HT-29 (cell line): ENCODE results near the gene CCR6. TPM values are rescaled to one million over a fixed set of nuclear protein-coding genes. Genes with fewer than 3 reads are reported as not detected.
A peak's percentile ranks its signal among the peaks of the same experiment; 100 is the strongest.

ENCODE experiments used
- DNase-seq: peaks from one replicate; pipeline ENCODE4 v3.0.0-alpha.2; 2015; ENCODE audit warnings: low spot score
- total RNA-seq: library from RNA; depleted of rRNA; stranded (reverse); fragments of >200 nt; shearing (Covaris generic); gene quantifications from 2 replicates; pipeline ENCODE4 v1.2.3, GENCODE V29; 2014

Gene CCR6
- total RNA-seq, 1 experiment from 2014 or later, result 0.05 TPM

DNA sequence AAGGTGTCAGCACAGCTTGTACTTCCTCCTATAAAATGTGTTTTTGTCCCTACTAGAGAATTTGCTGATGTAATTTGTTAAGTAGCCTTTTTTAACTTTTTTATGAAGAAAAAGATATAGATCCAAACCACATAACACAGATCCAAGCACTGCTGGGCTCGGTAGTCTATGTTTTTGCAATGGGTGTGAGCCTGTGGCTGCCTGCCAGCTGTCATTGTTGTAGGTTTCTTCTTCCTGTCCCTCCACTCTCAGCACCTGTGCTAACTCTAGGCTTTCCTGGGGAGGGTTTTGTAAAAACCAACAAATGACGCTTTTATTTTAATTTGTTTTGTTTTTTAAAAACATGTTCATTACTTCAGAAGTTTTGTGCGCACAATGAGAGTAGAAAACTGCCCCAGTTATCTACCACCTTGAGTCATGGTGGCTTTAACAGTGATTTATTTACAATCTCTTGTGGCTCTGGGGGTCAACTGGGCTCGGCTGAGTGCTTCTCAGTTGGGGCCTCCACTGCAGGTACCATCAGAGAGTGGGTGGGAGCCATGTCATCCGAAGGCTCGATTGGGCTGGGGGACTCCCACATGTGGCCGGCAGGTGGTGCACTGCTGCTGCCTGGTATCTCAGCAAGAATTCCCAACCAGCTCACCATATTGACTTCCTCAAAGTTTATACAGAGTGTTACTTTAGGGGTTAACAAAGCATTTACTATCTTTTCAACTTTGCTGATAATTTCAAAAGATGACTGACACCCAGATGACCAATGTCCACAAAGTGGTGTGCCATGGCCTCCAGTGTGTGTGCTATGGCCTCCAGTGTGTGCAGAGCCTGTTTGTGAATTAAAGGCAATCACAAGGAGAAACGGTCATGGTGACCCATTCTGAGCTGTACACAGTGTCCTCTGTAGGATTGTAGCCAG lies 3.0 kb upstream of the CCR6 start:
- peak; percentile 52 for DNase-seq

DNA sequence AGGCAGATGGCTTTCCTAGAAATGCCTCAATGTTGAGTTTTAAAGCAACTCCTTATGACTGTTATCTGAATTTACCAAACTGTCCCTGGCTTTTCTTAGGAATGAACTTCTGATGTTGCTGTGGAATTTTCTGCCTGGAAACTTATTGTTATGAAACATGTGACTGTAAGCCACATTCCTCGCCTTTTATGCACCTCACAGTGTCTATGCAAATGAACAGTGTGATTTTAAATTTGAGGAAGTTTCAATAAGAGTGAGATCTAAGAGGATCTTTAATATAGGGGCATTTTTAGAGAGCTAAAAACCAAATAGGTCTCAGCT lies 2.4 kb upstream of the CCR6 start:
- no peak for DNase-seq

DNA sequence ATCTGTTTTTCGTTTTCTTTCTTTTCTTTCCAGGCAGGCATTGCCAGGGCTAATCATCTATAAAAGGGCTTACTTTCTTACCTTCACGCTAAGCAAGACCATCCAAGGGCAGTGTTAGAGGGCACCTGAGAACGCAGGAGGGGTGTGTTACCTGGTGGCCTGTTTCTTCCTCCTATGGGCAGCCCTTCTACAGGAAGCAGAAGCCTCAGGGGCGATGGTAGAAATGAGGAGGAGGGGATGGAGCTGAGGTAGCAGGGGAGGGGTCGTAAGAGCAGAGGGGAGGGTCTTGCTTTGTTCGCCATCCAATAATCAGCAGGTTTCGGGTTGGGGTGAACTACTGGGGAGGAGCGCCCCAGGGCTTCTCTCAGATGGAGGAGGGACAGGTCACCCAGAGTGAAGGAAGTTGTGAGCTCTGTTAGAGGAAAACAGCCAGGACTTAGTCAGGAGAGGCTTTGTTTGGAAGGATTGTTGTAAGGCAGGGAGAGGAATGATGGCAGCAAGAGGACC lies 1.5 kb upstream of the CCR6 start:
- DNase-seq, result no peak

DNA sequence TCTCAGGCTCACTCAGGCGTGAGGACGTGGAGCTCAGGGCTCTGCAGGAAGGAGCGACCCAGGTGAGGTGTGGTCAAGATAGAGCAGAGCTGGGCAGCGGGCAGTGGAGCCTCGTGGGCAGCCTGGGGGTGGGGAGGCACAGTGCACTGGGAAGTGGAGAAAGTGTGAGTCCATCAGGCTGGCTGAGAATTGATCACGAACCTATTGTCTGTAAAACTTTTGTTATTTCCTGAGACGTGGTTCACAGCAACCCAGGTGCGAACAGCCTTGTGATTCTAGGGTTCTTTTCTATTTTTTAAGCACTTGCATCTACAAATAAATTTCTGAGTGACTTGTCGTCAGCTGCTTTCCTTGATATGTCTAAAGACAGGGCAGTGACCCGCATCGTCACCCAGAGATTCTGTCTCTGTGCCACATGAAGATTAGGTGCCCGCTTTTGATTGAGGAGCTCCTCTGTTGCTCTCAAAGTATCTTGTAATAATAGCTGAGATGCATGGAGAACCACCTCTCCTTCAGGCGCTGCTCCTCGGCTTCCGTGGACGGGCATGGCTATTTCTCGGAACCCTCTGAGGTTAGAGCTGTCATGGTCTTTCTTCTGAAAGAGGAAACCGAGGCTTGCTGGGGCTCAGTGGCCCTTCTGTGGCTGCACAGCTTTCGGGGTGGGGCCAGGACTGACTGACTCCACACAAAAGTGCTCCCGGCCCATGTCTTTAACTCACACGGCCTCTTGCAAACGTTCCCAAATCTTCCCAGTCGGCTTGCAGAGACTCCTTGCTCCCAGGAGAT lies 662 bp upstream of the CCR6 start:
- DNase-seq, result no peak

DNA sequence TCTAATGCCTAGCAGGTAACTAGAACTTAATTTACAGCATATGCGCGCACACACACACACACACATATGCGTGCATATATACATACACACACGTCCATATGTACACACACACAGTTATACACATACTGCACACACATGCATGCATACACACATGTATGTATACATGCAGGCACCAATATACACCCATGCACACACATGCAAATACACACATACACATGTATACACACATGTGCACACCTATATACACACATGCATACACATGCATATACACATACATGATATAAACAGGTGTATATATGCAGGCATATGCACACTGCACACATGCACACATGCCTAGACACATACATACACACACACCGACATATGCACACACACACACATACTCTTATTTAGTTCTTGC lies 1.9 kb downstream of the CCR6 start:
- DNase-seq, result no peak

- no peak for DNase-seq
Measured at GRCh38 chr6:167125410-167125809, 2.5 kb downstream of the CCR6 start.

DNA sequence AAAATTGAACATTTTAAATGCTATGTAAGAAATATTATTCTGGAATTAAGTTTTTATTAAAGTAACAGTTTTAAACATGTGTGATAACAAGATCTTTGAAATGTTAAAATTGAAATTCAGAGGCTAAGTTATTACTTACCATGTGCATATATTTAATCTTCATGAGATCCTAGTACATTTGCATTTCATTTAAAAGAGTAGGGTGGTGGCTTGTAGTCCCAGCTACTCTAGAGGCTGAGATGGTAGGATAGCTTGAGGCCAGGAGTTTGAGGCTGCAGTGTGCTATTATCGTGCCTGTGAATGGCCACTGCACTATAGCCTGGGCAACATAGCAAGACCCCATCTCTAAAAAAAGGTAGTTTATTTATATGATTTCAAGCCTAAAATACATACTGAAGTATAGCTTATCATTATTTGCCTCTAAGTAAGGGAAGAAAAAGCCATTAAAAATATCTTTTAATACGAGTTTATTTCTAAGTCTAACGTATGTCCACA lies 3.0 kb downstream of the CCR6 start:
- no peak for DNase-seq

- DNase-seq, result no peak
Measured at GRCh38 chr6:167127785-167128531, 5.1 kb downstream of the CCR6 start.

GRCh38 chr6:167129159-167129558 lies 6.3 kb downstream of the CCR6 start:
- no peak for DNase-seq

- no peak for DNase-seq
Measured at GRCh38 chr6:167129562-167129961, 6.7 kb downstream of the CCR6 start.

GRCh38 chr6:167130008-167130677 lies 7.2 kb downstream of the CCR6 start:
- DNase-seq, result no peak

DNA sequence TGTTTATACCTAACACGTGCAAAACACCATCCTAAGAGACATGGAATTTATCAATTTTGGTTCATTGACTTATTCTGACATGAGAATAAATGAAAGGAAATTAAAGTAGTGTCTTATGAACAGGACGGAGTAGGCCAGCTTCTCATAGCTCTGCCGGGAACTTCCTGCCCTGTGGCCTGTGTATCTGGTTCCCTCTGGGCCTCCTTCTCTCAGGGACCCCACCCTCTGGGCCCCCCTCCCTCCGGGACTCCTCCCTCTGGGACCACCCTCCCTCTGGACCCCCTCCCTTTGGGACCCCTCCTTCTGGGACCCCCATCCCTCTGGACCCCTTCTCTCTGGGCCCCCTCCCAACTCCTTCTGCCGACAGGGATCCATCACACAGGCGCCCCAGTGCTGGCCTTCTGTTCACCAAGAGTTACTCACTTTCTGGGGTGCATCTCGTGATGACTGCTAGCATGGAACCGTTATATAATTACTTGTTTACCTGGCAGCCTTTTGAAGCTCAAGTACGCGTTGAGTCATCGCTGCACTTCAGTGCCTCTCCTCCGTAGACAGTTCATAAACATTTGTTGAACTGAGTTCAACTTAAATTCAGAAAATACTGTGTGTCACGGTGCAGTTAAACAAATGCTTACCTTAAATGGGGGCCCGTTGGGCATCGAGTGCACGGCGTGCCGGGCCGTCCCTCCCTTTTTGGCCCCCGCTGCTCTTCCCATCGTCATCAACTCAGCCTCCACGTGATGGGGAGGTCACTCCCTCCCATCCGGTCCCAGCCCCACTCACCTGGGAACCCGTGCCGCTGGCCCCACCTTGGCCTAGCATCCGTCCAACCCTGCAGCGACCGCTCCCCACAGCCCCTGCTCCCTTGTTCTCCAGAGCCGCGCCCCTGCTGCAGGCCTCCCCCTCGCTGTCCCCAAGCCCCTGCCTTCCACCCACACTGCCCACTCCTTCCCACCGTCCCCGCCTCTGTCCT lies 8.1 kb downstream of the CCR6 start:
- no peak for DNase-seq

- DNase-seq, result no peak
Measured at GRCh38 chr6:167134448-167135328, 11.8 kb downstream of the CCR6 start.

- no peak for DNase-seq
Measured at GRCh38 chr6:167136376-167136775, 13.5 kb downstream of the CCR6 start.

DNA sequence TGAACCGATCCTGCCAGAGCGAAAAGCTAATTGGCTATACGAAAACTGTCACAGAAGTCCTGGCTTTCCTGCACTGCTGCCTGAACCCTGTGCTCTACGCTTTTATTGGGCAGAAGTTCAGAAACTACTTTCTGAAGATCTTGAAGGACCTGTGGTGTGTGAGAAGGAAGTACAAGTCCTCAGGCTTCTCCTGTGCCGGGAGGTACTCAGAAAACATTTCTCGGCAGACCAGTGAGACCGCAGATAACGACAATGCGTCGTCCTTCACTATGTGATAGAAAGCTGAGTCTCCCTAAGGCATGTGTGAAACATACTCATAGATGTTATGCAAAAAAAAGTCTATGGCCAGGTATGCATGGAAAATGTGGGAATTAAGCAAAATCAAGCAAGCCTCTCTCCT lies 14.2 kb downstream of the CCR6 start:
- DNase-seq, result no peak

- no peak for DNase-seq
Measured at GRCh38 chr6:167137881-167138280, 15.0 kb downstream of the CCR6 start.

DNA sequence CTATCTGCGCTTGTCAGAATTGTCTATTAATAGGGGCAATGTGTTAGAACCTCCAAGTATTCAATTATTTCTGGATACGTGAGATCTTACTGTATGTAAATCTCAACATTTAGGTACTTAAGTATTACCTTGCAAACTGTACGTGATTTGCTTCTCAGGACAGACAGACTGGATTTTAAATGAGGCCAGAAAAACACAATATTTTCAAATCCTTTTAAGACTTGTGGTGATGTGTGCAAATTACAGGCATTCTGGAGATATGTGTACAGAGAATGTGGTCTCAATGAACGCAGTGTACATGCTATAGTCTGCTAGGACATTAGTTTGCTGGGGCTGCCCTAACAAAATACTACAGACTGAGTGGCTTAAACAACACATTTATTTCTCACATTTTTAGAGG lies 16.9 kb downstream of the CCR6 start:
- no peak for DNase-seq

DNA sequence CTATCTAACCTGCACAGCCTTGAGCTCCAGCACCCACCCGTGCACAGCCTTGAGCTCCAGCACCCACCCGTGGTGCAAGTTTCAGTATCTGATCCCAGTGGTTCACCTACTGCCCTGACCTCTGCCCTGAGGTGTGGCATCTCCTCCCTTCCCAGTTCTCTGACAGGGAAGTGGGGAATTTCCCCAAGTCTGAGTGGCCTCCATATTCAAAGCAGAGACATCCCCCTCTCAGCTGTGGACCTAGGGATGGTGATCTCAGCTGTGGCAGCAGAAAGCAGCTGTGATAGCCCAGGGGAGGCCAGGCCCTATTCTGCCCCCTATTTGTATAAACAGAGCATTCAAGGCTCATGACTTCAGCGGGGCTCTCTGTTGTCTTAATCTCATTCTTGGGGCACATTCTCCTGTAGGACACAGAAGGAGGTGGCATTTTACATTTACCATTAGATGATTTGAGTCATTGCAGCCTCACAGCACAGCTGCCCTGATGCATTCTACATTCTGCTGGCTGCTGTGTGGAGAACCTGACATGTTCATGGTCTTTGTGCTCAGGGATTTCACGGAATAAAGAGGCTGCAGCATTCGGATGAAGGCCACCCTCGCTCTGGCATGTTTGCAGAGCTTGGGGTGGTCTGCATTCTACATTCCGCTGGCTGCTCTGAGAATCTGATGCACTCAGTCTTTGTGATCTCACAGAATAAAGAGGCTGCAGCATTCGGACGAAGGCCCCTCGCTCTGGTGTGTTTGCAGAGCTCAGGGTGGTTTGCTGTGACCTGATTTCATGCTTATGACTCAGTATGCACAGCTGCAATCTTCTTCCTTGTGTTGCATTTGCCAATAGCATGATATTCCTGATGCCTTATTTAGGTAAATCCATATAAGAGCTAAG lies 17.9 kb downstream of the CCR6 start:
- no peak for DNase-seq
